ENCODE measurements around the gene CCDC28B. TPM values are rescaled to one million over a fixed set of nuclear protein-coding genes. Genes with fewer than 3 reads are reported as not detected.

Gene CCDC28B
- total and polyA plus RNA-seq, 2 of the 13 experiments (the other 11 are each of a cell fraction or from before 2014, with no cell fraction given): 2.6 to 3.5 TPM

GRCh38 chr1:32205401-32206370 is 5.3 kb downstream of the CCDC28B start, which contains the start of gene IQCC (continued):
- TF ChIP-seq ZNF614 (CRISPR knock-in tag; IDR thresholded peaks at IDR 0.05; ENCODE audit: borderline replicate concordance) (0 out of 2 replicates have a peak, but pooled peaks have one; percentile 60), ZFX (CRISPR knock-in tag; IDR thresholded peaks at IDR 0.05; ENCODE audit: low read depth) (peak; percentile 85), CEBPZ (IDR thresholded peaks at IDR 0.05; ENCODE audit: low read length) (no peak), PHB2 (IDR thresholded peaks at IDR 0.05; ENCODE audit: partially characterized antibody) (no peak), SMYD3 (CRISPR knock-in tag; IDR thresholded peaks at IDR 0.05) (no peak), EEA1 (CRISPR knock-in tag; IDR thresholded peaks at IDR 0.05; ENCODE audit: borderline replicate concordance) (peak; percentile 73; the same call in 1 of the 2 replicates), ATF4 (CRISPR knock-in tag; IDR thresholded peaks at IDR 0.05) (no peak), ZNF501 (CRISPR knock-in tag; IDR thresholded peaks at IDR 0.05) (peak; percentile 72), PLSCR1 (CRISPR knock-in tag; IDR thresholded peaks at IDR 0.05; ENCODE audit: borderline replicate concordance) (peak; percentile 22; the same call in 1 of the 2 replicates), RBFOX2 (IDR thresholded peaks at IDR 0.05; ENCODE audit: low read depth, low read length) (peak; percentile 75), ZNF607 (CRISPR knock-in tag; IDR thresholded peaks at IDR 0.05; ENCODE audit: borderline replicate concordance) (peak; percentile 45; the same call in 1 of the 2 replicates), HOXA7 (CRISPR knock-in tag; IDR thresholded peaks at IDR 0.05) (0 out of 2 replicates have a peak, but pooled peaks have one; percentile 51), TFDP1 (CRISPR knock-in tag; IDR thresholded peaks at IDR 0.05; ENCODE audit: borderline replicate concordance) (peak; percentile 89; the same call in 1 of the 2 replicates), U2AF2 (IDR thresholded peaks at IDR 0.05; ENCODE audit: low read depth, low read length) (0 out of 2 replicates have a peak, but pooled peaks have one; percentile 87), RAD21 (CRISPR knock-in tag; IDR thresholded peaks at IDR 0.05) (no peak; the same call in 1 of the 2 replicates), ZNF737 (CRISPR knock-in tag; IDR thresholded peaks at IDR 0.05; ENCODE audit: borderline replicate concordance) (no peak), ZNF430 (CRISPR knock-in tag; IDR thresholded peaks at IDR 0.05) (no peak), BCLAF1 (IDR thresholded peaks at IDR 0.05) (no peak)
